PFSK-1 (cell line): ENCODE measurements around the gene MYOM3.

Experiments
- FOXP2 ChIP-seq: optimal IDR thresholded peaks from 2 replicates; pipeline ENCODE3; 2011; ENCODE audit warnings: borderline replicate concordance, control low read depth, inconsistent platforms; ENCODE audit not compliant: insufficient read depth; ENCODE audit errors: extremely low read length, extremely low read depth
- POLR2AphosphoS5 ChIP-seq: IDR thresholded peaks from 2 replicates; pipeline ENCODE4 v1.6.1; 2012; ENCODE audit warnings: low read depth, mild to moderate bottlenecking, control low read depth, low read length, moderate library complexity
- SIN3A ChIP-seq: IDR thresholded peaks from 2 replicates; pipeline ENCODE4 v1.6.1; 2012; ENCODE audit warnings: mild to moderate bottlenecking, low read length, moderate library complexity, borderline replicate concordance; ENCODE audit not compliant: insufficient read depth
- TAF1 ChIP-seq: IDR thresholded peaks from 2 replicates; pipeline ENCODE4 v1.6.1; 2012; ENCODE audit warnings: low read length, control low read depth, borderline replicate concordance; ENCODE audit not compliant: insufficient read depth
- TF ChIP-seq, protein P1 (sequence below), 2 experiments: IDR thresholded peaks; 2 replicates each; pipeline versions ENCODE4 v1.6.1 to v1.8.0; 2011 to 2012; ENCODE audit warnings: low read depth in 2 of 2, low read length in 2 of 2, control low read depth in 1 of 2, inconsistent platforms in 1 of 2, mild to moderate bottlenecking in 1 of 2, moderate library complexity in 1 of 2; ENCODE audit not compliant: insufficient read depth in 1 of 2

DNA sequence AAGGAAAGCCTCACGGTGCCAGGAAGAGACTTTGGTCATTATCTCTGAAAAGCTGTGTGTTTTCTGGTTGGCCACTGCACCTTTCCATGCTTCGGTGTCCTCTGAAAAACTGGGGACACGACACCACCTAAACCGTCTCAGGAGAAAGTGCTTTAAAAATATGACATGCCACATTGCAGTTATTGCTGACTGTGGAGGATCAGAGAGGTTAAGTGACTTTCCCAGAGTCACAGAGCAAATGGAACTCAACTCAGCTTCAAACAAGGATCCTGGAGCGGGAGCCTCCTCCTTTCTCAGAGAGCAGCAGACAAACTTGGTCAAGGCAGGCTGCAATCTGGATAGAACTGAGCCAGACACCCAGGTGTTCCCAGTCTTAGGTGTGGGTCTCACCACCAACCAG, 13.8 kb downstream of the MYOM3 start:
- TF ChIP-seq TAF1 (no peak), POLR2AphosphoS5 (no peak), FOXP2 (no peak), SIN3A (no peak)
- TF ChIP-seq, protein P1, sequence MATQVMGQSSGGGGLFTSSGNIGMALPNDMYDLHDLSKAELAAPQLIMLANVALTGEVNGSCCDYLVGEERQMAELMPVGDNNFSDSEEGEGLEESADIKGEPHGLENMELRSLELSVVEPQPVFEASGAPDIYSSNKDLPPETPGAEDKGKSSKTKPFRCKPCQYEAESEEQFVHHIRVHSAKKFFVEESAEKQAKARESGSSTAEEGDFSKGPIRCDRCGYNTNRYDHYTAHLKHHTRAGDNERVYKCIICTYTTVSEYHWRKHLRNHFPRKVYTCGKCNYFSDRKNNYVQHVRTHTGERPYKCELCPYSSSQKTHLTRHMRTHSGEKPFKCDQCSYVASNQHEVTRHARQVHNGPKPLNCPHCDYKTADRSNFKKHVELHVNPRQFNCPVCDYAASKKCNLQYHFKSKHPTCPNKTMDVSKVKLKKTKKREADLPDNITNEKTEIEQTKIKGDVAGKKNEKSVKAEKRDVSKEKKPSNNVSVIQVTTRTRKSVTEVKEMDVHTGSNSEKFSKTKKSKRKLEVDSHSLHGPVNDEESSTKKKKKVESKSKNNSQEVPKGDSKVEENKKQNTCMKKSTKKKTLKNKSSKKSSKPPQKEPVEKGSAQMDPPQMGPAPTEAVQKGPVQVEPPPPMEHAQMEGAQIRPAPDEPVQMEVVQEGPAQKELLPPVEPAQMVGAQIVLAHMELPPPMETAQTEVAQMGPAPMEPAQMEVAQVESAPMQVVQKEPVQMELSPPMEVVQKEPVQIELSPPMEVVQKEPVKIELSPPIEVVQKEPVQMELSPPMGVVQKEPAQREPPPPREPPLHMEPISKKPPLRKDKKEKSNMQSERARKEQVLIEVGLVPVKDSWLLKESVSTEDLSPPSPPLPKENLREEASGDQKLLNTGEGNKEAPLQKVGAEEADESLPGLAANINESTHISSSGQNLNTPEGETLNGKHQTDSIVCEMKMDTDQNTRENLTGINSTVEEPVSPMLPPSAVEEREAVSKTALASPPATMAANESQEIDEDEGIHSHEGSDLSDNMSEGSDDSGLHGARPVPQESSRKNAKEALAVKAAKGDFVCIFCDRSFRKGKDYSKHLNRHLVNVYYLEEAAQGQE (IDR thresholded peaks at IDR 0.05; ENCODE audit: insufficient read depth in 1 of 2, low read depth in 2 of 2, low read length in 2 of 2): no peak
